Measurements from ENCODE around the gene DLG2.
"Not testable (repeated sequence)": the region's sequence is repeated elsewhere in the genome, so short reads cannot be mapped to it uniquely, and the experiment has no call there.

The DLG2 gene

GRCh38 chr11:83809274-83809673, 1817.9 kb downstream of the DLG2 start:
- DNase-seq: no peak

GRCh38 chr11:83801799-83802198, 1825.3 kb downstream of the DLG2 start:
- DNase-seq: no peak

- no peak for DNase-seq
Measured at GRCh38 chr11:83793310-83793709, 1833.8 kb downstream of the DLG2 start.

GRCh38 chr11:83791557-83791956, 1835.6 kb downstream of the DLG2 start:
- no peak for DNase-seq

GRCh38 chr11:83785942-83786341, 1841.2 kb downstream of the DLG2 start:
- no peak for DNase-seq

- no peak for DNase-seq
Measured at GRCh38 chr11:83784419-83784818, 1842.7 kb downstream of the DLG2 start.

- DNase-seq: no peak
Measured at GRCh38 chr11:83782329-83782728, 1844.8 kb downstream of the DLG2 start.

- DNase-seq: no peak
Measured at GRCh38 chr11:83779876-83780275, 1847.3 kb downstream of the DLG2 start.

GRCh38 chr11:83778596-83778995, 1848.5 kb downstream of the DLG2 start:
- no peak for DNase-seq

GRCh38 chr11:83773950-83774880, 1852.9 kb downstream of the DLG2 start:
- DNase-seq: no peak

- DNase-seq: no peak
Measured at GRCh38 chr11:83768489-83768888, 1858.7 kb downstream of the DLG2 start.

- no peak for DNase-seq
Measured at GRCh38 chr11:83766932-83767331, 1860.2 kb downstream of the DLG2 start.

GRCh38 chr11:83764643-83765042, 1862.5 kb downstream of the DLG2 start:
- no peak for DNase-seq

GRCh38 chr11:83760932-83761331, 1866.2 kb downstream of the DLG2 start:
- DNase-seq: no peak

GRCh38 chr11:83759148-83759547, 1868.0 kb downstream of the DLG2 start:
- no peak for DNase-seq

- no peak for DNase-seq
Measured at GRCh38 chr11:83751041-83751440, 1876.1 kb downstream of the DLG2 start.

- DNase-seq: no peak
Measured at GRCh38 chr11:83746921-83747585, 1880.1 kb downstream of the DLG2 start.

GRCh38 chr11:83744620-83745192, 1882.4 kb downstream of the DLG2 start:
- DNase-seq: no peak

GRCh38 chr11:83736684-83737083, 1890.5 kb downstream of the DLG2 start:
- DNase-seq: no peak

- DNase-seq: no peak
Measured at GRCh38 chr11:83734120-83734519, 1893.0 kb downstream of the DLG2 start.

GRCh38 chr11:83731288-83731687, 1895.9 kb downstream of the DLG2 start:
- DNase-seq: not testable (repeated sequence)

- no peak for DNase-seq
Measured at GRCh38 chr11:83728281-83728680, 1898.9 kb downstream of the DLG2 start.

- no peak for DNase-seq
Measured at GRCh38 chr11:83727251-83727650, 1899.9 kb downstream of the DLG2 start.

- no peak for DNase-seq
Measured at GRCh38 chr11:83726316-83726715, 1900.8 kb downstream of the DLG2 start.

Measured in midbrain (tissue), 1 donor.